ENCODE data around the gene CYP2E1.

GRCh38 chr10:133526957-133527588, at the start of gene CYP2E1:
- TF ChIP-seq CTCF (IDR thresholded peaks at IDR 0.05) (no peak), POLR2A (IDR thresholded peaks at IDR 0.05) (no peak)
